Ecto neural progenitor cell (in vitro differentiated cells): Measurements from ENCODE around the gene UMAD1.

Experiments used
- DNase-seq: peaks from one replicate; pipeline ENCODE4 v3.0.0-alpha.2; 2018; ENCODE audit warnings: low spot score

Gene UMAD1

DNA sequence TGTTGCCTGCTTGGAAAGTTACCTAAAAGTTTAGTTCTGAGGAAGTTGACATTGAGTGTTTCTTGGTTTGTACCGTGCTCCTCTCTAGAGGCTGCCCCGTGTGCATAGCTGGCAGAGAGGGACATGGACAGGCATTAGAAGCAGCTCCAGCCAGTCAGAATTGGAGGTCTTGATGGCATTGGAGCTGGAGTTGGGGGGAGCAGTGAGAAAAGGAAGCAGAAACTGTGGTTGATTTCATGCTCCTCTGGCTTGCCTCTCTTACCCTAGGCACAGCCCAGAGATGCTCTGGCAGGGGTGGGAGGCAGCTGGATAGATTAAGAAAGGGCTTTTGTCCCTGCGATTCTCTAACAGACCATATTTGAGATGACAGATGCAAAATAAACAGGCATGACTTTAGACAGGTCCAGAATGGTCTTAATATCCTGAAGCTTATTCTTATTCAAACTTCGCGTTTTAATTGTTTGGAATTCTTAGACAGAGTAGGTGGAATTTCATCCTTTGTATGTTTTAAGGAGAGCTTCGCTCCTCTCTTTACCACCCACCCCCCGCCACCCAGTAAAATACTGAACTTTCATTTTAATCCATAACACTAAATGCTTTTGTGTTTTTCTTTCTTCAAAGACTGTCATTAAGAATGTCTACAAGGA is 254.6 kb downstream of the UMAD1 start:
- no peak for DNase-seq

DNA sequence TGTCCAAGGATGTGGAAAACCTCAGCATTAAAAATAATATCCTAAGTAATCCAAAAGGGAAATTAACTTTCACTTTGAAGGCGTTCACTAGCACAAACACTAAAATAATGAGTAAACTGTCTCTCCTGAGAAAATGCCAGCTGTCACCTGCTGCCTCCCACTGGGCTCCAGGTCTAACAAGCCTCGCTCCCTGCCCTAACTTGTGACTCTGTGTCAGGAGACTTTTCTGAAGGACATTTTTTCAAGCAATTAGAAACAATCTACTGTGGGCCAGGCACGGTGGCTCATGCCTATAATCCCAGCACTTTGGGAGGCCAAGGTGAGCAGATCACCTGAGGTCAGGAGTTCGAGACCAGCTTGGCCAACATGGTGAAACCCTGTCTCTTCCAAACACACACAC is 255.2 kb downstream of the UMAD1 start:
- no peak for DNase-seq

GRCh38 chr7:7897509-7897908 is 257.0 kb downstream of the UMAD1 start:
- DNase-seq: no peak

GRCh38 chr7:7897949-7898515 is 257.5 kb downstream of the UMAD1 start:
- DNase-seq: no peak

DNA sequence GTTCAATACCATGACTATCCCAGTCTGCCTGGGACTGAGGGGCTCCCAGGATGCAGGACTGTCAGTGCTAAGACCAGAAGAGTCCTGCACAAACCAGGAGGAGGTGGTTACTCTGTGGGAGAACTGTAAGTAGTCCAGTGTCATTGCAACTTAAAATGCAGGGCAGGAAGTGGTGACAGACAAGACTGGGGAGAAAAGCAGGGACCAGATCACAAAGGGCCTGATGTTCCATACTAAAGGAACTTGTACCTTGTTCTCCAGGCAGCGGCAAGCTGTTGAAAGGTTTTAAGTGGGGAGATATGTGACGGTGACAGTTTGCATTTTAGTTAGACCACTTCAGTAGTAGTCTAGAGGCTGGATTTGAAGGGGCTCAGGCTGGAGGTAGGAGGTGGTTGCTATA is 262.3 kb downstream of the UMAD1 start:
- no peak for DNase-seq

GRCh38 chr7:7907306-7907705 is 266.8 kb downstream of the UMAD1 start:
- no peak for DNase-seq

GRCh38 chr7:7908622-7909145 is 268.1 kb downstream of the UMAD1 start:
- DNase-seq: no peak

DNA sequence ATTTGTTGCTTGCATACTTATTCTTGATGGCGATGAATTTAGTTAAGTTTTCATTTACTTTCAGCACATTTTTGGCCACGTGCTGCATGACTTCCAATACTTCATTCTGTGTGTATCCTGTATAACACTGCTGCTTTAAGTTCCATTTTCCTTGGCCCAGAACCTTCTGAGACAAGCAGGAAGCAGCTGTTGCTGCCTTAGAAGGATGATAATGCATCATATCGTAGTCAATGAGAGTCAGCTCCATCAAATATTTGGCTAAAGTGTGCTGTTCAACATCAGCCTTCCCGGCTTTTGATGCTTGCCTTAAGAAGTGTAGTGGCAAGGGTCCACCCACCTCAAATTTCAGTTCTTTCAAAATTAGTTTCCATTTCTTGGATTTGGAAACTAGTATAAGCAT is 268.8 kb downstream of the UMAD1 start:
- no peak for DNase-seq

- DNase-seq: no peak
These were observed 271.0 kb downstream of the UMAD1 start for GRCh38 chr7:7911369-7912123.

GRCh38 chr7:7912937-7913336 is 272.4 kb downstream of the UMAD1 start:
- no peak for DNase-seq

DNA sequence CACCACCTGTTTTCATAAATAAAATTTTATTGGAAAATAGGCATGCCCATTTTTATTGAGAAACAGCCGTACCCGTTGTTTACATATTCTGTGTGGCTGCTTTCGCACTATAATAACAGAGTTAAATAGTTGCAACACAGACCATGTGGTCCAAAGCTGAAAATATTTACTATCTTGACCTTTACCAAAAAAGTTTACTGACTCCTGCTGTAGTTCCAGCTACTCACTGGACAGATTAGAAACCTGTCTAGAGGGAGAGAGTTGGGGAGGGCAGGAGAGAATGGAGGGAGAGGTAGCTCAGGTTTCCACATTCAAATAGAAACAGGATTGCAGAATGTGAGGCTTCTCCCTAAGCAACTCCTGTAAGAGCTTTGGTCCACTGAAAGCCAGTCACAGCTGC is 273.0 kb downstream of the UMAD1 start:
- no peak for DNase-seq

- no peak for DNase-seq
These were observed 274.0 kb downstream of the UMAD1 start for GRCh38 chr7:7914547-7914946.

DNA sequence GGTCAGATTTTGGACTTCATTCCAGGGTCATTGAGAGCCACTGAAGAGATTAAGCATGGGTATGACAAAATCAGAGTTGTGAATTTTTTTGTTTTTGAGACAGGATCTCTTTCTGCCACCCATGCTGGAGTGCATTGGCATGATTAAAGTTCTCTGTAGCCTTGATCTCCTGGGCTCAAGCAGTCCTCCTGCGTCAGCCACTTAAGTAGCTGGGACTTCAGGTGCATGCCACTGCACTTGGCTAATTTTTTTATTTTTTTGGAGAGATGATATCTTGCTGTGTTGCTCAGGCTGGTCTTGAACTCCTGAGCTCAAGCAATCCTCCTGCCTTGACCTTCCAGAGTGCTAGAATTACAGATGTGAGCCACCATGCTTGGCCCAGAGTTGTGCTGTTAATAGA is 275.5 kb downstream of the UMAD1 start:
- DNase-seq: no peak

DNA sequence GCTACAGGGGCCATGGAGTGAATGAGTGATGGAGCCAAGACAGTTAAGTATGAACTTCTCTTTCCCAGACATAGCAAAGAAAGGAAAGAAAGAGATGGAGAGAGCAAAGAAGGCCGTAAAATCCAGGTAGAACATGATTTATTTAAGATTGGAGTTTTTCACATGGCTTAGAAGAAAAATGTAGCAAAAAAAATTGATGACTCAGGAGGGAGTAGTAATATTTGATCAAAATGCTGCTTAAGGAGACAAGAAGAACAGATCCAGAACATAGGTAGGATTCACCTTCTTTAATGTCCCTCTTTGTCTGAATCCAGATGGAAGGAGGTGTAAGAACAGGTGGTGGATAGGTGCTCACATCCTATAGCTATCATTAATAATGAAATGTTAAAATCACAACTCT is 277.0 kb downstream of the UMAD1 start:
- DNase-seq: no peak

DNA sequence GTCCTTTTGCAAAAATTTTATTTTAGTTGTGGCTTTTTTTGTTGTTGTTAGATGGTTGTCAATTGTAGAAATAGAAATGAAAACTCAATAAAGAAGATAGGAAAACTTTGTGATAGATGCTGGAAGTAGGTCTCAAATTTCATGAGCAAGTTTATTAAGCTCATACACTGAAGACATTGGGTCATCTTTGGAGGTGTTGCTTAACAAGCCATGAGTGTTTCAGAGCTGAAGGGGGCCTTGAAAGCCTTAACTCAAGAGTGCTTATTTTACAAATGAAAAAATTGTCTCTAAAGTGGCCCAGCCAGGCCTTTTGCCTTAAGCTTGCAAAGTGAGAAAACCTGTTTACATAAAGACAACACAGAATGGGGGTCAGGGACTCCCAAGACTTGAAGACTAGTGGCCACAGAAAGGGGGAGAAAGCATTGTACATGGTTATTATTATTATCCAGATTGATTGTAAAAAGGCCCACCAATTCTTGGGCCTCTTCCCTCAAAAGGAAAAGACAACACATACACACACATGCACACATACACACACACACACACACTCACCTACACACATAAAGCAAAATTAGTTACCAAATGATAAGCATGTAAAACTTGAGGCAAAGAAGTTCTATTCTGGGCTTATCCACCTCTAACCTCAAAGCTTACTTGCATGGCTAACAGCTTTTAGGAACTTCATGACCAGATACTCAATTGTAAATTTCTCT is 278.3 kb downstream of the UMAD1 start:
- DNase-seq: no peak

DNA sequence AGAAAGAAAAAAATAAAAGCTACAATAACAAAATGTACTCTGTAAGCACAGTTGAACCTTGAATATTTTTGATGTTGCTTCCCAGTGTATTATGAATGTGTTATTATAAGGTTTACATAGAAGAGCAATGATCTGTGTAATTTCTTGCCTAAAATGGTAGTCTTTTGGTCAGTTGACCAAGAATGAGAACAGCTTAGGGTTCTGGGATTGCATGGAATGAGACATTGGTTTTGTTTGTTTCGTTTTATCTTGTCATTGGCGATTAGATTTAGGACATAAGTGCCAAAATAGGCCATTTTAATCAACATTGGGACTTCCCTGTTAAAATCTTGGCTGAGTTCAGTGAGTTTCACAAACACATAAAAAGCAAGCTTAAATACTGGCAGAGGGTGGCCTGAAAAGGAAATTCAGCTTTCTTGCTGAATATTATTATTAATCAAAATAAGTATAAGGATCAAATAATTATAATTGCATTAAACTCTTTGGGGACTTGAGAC is 278.9 kb downstream of the UMAD1 start:
- DNase-seq: no peak

DNA sequence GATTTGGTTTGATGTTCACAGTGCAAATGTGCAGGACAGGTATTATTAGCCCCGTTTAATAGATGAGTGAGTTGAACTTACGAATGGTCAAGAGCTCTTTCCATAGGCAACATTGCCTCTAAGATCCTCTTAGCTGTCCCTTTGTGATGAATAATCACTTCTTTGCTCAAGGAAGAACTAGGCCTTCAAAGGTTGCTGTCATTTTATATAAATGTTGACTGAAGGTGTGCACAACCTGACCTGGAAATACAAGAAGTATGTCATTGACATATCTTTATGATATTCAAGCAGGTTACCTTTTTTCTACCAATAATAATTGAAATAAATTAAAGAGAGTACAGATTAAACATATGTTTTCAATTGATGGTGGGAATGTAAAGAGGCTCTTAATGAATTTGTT is 279.5 kb downstream of the UMAD1 start:
- no peak for DNase-seq

DNA sequence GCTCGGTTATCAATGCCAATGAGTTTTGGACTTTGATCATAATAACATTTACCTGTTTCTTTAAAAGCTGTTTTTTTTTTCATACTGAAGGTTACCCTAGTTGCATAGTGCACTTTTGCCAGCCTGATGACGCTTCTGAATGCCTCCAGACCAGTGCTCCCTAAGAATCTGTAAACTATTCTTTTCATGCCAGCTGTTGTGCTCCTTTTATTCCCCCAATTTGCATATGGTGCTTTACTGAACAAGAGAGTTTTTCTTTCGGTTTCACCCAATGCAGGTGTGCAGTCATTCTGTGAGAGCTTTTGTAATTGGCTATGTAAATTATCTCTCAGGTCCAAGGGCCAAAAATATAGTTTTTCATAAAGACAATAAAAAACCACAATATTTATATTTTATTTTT is 279.9 kb downstream of the UMAD1 start:
- DNase-seq: no peak

DNA sequence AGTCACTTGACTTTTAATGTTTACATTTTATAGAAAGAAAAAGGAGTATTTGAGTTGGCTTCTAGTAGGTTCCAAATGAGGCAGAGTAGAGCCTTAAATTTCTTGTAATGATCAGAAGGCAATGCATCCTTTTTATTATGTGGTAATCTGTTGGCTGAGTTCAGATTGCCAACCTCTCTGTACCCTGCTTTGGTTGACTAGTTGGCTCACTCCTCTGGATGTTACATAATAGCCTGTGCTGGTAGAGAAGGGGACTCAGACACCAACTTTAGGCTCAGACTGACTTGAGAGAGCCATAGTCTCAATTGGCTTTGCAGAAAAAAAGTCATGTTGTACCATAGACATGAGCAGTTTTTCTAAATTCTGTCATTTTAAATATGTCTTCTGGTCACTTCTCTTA is 281.3 kb downstream of the UMAD1 start:
- DNase-seq: no peak

GRCh38 chr7:7922684-7923385 is 282.3 kb downstream of the UMAD1 start:
- no peak for DNase-seq

- no peak for DNase-seq
These were observed 283.3 kb downstream of the UMAD1 start for GRCh38 chr7:7923818-7924217.

- no peak for DNase-seq
These were observed 283.8 kb downstream of the UMAD1 start for GRCh38 chr7:7924303-7924702.
